Measurements from ENCODE around the gene AGAP3. TPM values are rescaled to one million over a fixed set of nuclear protein-coding genes. Genes with fewer than 3 reads are reported as not detected.

AGAP3 gene
- total and polyA plus RNA-seq, 2 of the 4 experiments (the other 2 are of a cell fraction), result 35.3 to 93.9 TPM

- Histone ChIP-seq H3K23ac (ENCODE audit: low read depth, low read length) (peak overlapping the region; percentile 63; the same call in 1 of the 2 replicates), H3K4me3 (ENCODE audit: insufficient read depth, low read depth, low read length) (no peak overlapping the region), H2AK9ac (replicated peaks; ENCODE audit: low read depth, low read length, poor library complexity) (peak overlapping the region; percentile 92), H2BK20ac (ENCODE audit: low read depth, low read length) (peak overlapping the region; percentile 35; the same call in 1 of the 2 replicates), H3K4ac (ENCODE audit: low read depth, low read length) (peak overlapping the region; percentile 86), H3K27ac (ENCODE audit: insufficient read depth, low read length) (no peak overlapping the region), H3K9me1 (ENCODE audit: insufficient read depth, low read length) (peaks cover 19% of the 10 kb centered on the region), H4K20me1 (ENCODE audit: insufficient read depth, low read length) (peaks cover 73% of the 10 kb centered on the region), H2BK15ac (ENCODE audit: low read depth, low read length) (no peak overlapping the region), H3K14ac (replicated peaks; ENCODE audit: low read depth, low read length) (no peak overlapping the region), H3K27me3 (ENCODE audit: control insufficient read depth, insufficient read depth, low read length) (no peaks in the 10 kb centered on the region), H2AK5ac (ENCODE audit: low read depth, low read length) (peak overlapping the region; percentile 51; the same call in 1 of the 2 replicates), H3K4me2 (ENCODE audit: low read depth, low read length) (no peak overlapping the region), H4K8ac (ENCODE audit: low read depth in 2 of 2, low read length in 2 of 2) (0 out of 4 replicates have a peak overlapping the region, but pooled peaks of 1 of the 2 experiments have one; percentile 29), H3K79me1 (ENCODE audit: low read depth in 1 of 2, low read length in 2 of 2) (peaks cover 23 to 76% of the 10 kb centered on the region in 2 experiments; a peak in 3 of 4 replicates), H3K36me3 (ENCODE audit: control insufficient read depth, insufficient read depth, low read length) (peaks cover 5% of the 10 kb centered on the region), H2AFZ (replicated peaks; ENCODE audit: low read length, poor library complexity) (no peak overlapping the region), H3K9ac (ENCODE audit: low read depth, low read length) (no peak overlapping the region), H3K56ac (ENCODE audit: extremely low read depth, insufficient read depth, low read length) (no peak overlapping the region), H2BK120ac (ENCODE audit: low read depth, low read length) (0 out of 2 replicates have a peak overlapping the region, but pooled peaks have one; percentile 42), H3K4me1 (ENCODE audit: control insufficient read depth, insufficient read depth, low read length) (peaks cover 22% of the 10 kb centered on the region), H4K91ac (ENCODE audit: insufficient read depth, low read depth, low read length) (peak overlapping the region; percentile 38; the same call in 1 of the 2 replicates), H3K9me3 (ENCODE audit: control insufficient read depth, insufficient read depth, low read length) (no peaks in the 10 kb centered on the region), H2BK5ac (ENCODE audit: low read depth, low read length, poor library complexity, severe bottlenecking) (no peak overlapping the region), H4K5ac (ENCODE audit: low read depth, low read length) (no peak overlapping the region), H3K18ac (ENCODE audit: low read depth, low read length) (no peak overlapping the region)
- BruUV-seq (replicated peaks), result no TSS peak
- DNase-seq (no peak), ATAC-seq (ENCODE audit: low read depth) (no peak)
- in situ Hi-C loops (cut with MboI; ENCODE audit: low sequenced_read_pairs) (loop anchor here (5.0 to 25.0 kb wide), 2 partner anchors 88 to 323 kb away; partner anchors contain the start of gene ATG9B), intact Hi-C loops (cut with micrococcal nuclease) (loop anchor here (2.0 to 5.0 kb wide), 4 partner anchors 98 to 332 kb away; no protein-coding TSS in a partner anchor), dilution Hi-C loops (cut with HindIII; ENCODE audit: low sequenced_read_pairs, unreplicated experiment) (no loop called here)
- TF ChIP-seq FOS (IDR thresholded peaks at IDR 0.05; ENCODE audit: low read depth, low read length) (no peak), RCOR1 (IDR thresholded peaks at IDR 0.05; ENCODE audit: insufficient replicate concordance, low read length) (no peak)
- CTCF ChIA-PET, result interaction anchor here (0.6 to 1.7 kb wide), 6 partner anchors 13 to 71 kb away, joined by 3 to 7 read pairs (median 4); no protein-coding TSS in a partner anchor
- WGBS, 2 experiments (ENCODE audit: extremely low coverage in 2 of 2, insufficient read length in 1 of 2), result 76% methylated on average over 10 of the region's 11 CpGs; no CpG with 5 or more reads in 1 of the 2 experiments
- POLR2A ChIA-PET (ENCODE audit: unreplicated experiment), result no interaction called here
These were observed 24.1 kb downstream of the AGAP3 start for GRCh38 chr7:151110236-151110940.
